SK-N-SH treated with all-trans-retinoic acid at 6 μM for 48 hours (cell line): Measurements from ENCODE around the gene ARFGEF3.

Source experiments
- ATAC-seq: fragments of 200-7000 bp; cut with Tn5 transposase; 3 replicates; pipeline ENCODE4 v1.9.1; 2020; ENCODE audit warnings: mild to moderate bottlenecking, moderate library complexity
- ARNTL ChIP-seq: fragments of 450-650 bp; formaldehyde crosslinking; IDR thresholded peaks from 2 replicates; pipeline ENCODE4 v1.5.0; 2020; ENCODE audit warnings: low read depth, mild to moderate bottlenecking, moderate library complexity, borderline replicate concordance
- BACH2 ChIP-seq: fragments of 250-450 bp; sonication (Bioruptor Pico); IDR thresholded peaks from 2 replicates; pipeline ENCODE4 v1.9.0; 2021; ENCODE audit warnings: mild to moderate bottlenecking, borderline replicate concordance
- CSDC2 ChIP-seq: fragments of 250-450 bp; sonication (Bioruptor Pico); IDR thresholded peaks from 2 replicates; pipeline ENCODE4 v1.5.0; 2020; ENCODE audit warnings: mild to moderate bottlenecking, moderate library complexity
- ESRRG ChIP-seq: fragments of 250-450 bp; sonication (Bioruptor Pico); IDR thresholded peaks from 2 replicates; pipeline ENCODE4 v1.6.1; 2021; ENCODE audit warnings: mild to moderate bottlenecking
- ISL1 ChIP-seq: fragments of 250-450 bp; sonication (Bioruptor Pico); IDR thresholded peaks from 2 replicates; pipeline ENCODE4 v2.1.2; 2022; ENCODE audit warnings: mild to moderate bottlenecking, moderate library complexity
- OSR1 ChIP-seq: fragments of 250-450 bp; sonication (Bioruptor Pico); IDR thresholded peaks from 2 replicates; pipeline ENCODE4 v1.8.0; 2022; ENCODE audit warnings: moderate library complexity, mild to moderate bottlenecking, inconsistent platforms
- PATZ1 ChIP-seq: fragments of 250-450 bp; sonication (Bioruptor Pico); IDR thresholded peaks from 2 replicates; pipeline ENCODE4 v1.8.0; 2020; ENCODE audit warnings: mild to moderate bottlenecking, moderate library complexity, borderline replicate concordance
- PPARA ChIP-seq: fragments of 250-450 bp; sonication (Bioruptor Pico); IDR thresholded peaks from 2 replicates; pipeline ENCODE4 v1.5.0; 2020; ENCODE audit warnings: mild to moderate bottlenecking, borderline replicate concordance
- RARB ChIP-seq: fragments of 250-450 bp; sonication (Bioruptor Pico); IDR thresholded peaks from 2 replicates; pipeline ENCODE4 v1.8.0; 2021; ENCODE audit warnings: mild to moderate bottlenecking, moderate library complexity
- TCF4 ChIP-seq: fragments of 250-450 bp; sonication (Bioruptor Pico); IDR thresholded peaks from 2 replicates; pipeline ENCODE4 v1.8.0; 2021; ENCODE audit warnings: mild to moderate bottlenecking, moderate library complexity, borderline replicate concordance
- TOX ChIP-seq: fragments of 250-450 bp; sonication (Bioruptor Pico); IDR thresholded peaks from 2 replicates; pipeline ENCODE4 v1.8.0; 2021; ENCODE audit warnings: mild to moderate bottlenecking, moderate library complexity, borderline replicate concordance
- ZFP3 ChIP-seq: fragments of 250-450 bp; sonication (Bioruptor Pico); IDR thresholded peaks from 2 replicates; pipeline ENCODE4 v1.5.0; 2020; ENCODE audit warnings: mild to moderate bottlenecking, moderate library complexity
- ZFP30 ChIP-seq: fragments of 450-650 bp; formaldehyde crosslinking; IDR thresholded peaks from 2 replicates; pipeline ENCODE4 v1.5.0; 2022; ENCODE audit warnings: mild to moderate bottlenecking, moderate library complexity
- ZNF565 ChIP-seq: fragments of 450-650 bp; formaldehyde crosslinking; conservative IDR thresholded peaks from 2 replicates; pipeline ENCODE4 v1.5.0; 2020; ENCODE audit warnings: low read depth, mild to moderate bottlenecking, moderate library complexity
- ZNF70 ChIP-seq: fragments of 450-650 bp; formaldehyde crosslinking; IDR thresholded peaks from 2 replicates; pipeline ENCODE4 v1.5.0; 2020; ENCODE audit warnings: mild to moderate bottlenecking, moderate library complexity
- ZNF8 ChIP-seq: fragments of 450-650 bp; formaldehyde crosslinking; IDR thresholded peaks from 2 replicates; pipeline ENCODE4 v1.5.0; 2020; ENCODE audit warnings: mild to moderate bottlenecking, moderate library complexity
- TF ChIP-seq, protein P1 (sequence below): fragments of 250-450 bp; sonication (Bioruptor Pico); IDR thresholded peaks from 2 replicates; pipeline ENCODE4 v1.5.1; 2021; ENCODE audit warnings: mild to moderate bottlenecking, moderate library complexity
- TF ChIP-seq, protein P2 (sequence below): fragments of 250-450 bp; sonication (Bioruptor Pico); IDR thresholded peaks from 2 replicates; pipeline ENCODE4 v1.5.1; 2020; ENCODE audit warnings: low read depth, mild to moderate bottlenecking, moderate library complexity

ARFGEF3 gene

DNA sequence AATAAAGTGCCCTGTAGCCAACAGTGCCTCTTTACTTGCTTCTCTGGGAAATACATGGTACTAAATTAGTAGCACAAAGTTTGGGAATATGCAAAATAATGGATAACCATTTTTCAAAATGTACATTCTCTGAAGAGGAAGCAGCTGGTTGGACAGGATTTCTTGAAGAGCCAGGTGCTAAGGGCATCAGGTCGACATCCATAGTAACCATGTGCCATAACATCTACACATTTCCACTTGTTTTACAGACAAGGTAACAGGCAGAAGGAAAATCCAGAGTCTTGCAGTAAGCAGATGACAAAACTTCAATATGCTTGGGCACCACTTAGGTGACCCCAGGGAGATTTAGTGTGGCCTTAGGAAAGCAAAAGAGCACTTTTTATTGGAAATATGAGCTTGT lies 179.4 kb downstream of the ARFGEF3 start:
- no peak for ATAC-seq
- no peak for TF ChIP-seq ZNF8 (CRISPR knock-in tag)
- no peak for TF ChIP-seq RARB (CRISPR knock-in tag)
- no peak for TF ChIP-seq PATZ1
- no peak for TF ChIP-seq ZNF70

GRCh38 chr6:138343112-138343511 lies 181.4 kb downstream of the ARFGEF3 start:
- ATAC-seq: no peak
- TF ChIP-seq PATZ1 (no peak), ISL1 (CRISPR knock-in tag) (no peak), ZNF70 (no peak), CSDC2 (CRISPR knock-in tag) (no peak), PPARA (CRISPR knock-in tag) (no peak), ESRRG (CRISPR knock-in tag) (no peak), ZFP3 (CRISPR knock-in tag) (no peak), ZNF565 (no peak), OSR1 (CRISPR knock-in tag) (no peak), TOX (CRISPR knock-in tag) (no peak)
- TF ChIP-seq, protein P1, sequence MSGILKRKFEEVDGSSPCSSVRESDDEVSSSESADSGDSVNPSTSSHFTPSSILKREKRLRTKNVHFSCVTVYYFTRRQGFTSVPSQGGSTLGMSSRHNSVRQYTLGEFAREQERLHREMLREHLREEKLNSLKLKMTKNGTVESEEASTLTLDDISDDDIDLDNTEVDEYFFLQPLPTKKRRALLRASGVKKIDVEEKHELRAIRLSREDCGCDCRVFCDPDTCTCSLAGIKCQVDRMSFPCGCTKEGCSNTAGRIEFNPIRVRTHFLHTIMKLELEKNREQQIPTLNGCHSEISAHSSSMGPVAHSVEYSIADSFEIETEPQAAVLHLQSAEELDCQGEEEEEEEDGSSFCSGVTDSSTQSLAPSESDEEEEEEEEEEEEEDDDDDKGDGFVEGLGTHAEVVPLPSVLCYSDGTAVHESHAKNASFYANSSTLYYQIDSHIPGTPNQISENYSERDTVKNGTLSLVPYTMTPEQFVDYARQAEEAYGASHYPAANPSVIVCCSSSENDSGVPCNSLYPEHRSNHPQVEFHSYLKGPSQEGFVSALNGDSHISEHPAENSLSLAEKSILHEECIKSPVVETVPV (CRISPR knock-in tag): no peak
- TF ChIP-seq, protein P2, sequence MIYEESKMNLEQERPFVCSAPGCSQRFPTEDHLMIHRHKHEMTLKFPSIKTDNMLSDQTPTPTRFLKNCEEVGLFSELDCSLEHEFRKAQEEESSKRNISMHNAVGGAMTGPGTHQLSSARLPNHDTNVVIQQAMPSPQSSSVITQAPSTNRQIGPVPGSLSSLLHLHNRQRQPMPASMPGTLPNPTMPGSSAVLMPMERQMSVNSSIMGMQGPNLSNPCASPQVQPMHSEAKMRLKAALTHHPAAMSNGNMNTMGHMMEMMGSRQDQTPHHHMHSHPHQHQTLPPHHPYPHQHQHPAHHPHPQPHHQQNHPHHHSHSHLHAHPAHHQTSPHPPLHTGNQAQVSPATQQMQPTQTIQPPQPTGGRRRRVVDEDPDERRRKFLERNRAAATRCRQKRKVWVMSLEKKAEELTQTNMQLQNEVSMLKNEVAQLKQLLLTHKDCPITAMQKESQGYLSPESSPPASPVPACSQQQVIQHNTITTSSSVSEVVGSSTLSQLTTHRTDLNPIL (CRISPR knock-in tag): no peak
- TF ChIP-seq, all 23 proteins: peak for 0

- TF ChIP-seq PATZ1: no peak
- TF ChIP-seq ISL1 (CRISPR knock-in tag): no peak
- no peak for TF ChIP-seq ZFP3 (CRISPR knock-in tag)
- TF ChIP-seq, protein P1 (CRISPR knock-in tag): no peak
- TF ChIP-seq ZNF8 (CRISPR knock-in tag): no peak
- no peak for TF ChIP-seq ZFP30 (CRISPR knock-in tag)
- no peak for TF ChIP-seq TCF4 (CRISPR knock-in tag)
- no peak for TF ChIP-seq ARNTL (CRISPR knock-in tag)
- TF ChIP-seq TOX (CRISPR knock-in tag): no peak
- no peak for TF ChIP-seq BACH2 (CRISPR knock-in tag)
- TF ChIP-seq ZNF565: no peak
- no peak for TF ChIP-seq ZNF70
- TF ChIP-seq PPARA (CRISPR knock-in tag): no peak
- no peak for ATAC-seq
These were observed 184.0 kb downstream of the ARFGEF3 start for GRCh38 chr6:138345565-138346285.
